GM12801 (cell line): ENCODE results near the gene SDK1.

ENCODE experiments used
- CTCF ChIP-seq: IDR thresholded peaks from one replicate; pipeline ENCODE4 v1.5.1; 2011; ENCODE audit warnings: control low read depth; ENCODE audit not compliant: insufficient read length; ENCODE audit errors: extremely low read depth

The SDK1 gene

GRCh38 chr7:4257146-4258111, 956.4 kb downstream of the SDK1 start:
- TF ChIP-seq CTCF: no peak

GRCh38 chr7:4260867-4261600, 960.0 kb downstream of the SDK1 start:
- TF ChIP-seq CTCF: no peak

GRCh38 chr7:4261601-4261960, 960.5 kb downstream of the SDK1 start:
- no peak for TF ChIP-seq CTCF

GRCh38 chr7:4265066-4265465, 964.0 kb downstream of the SDK1 start:
- no peak for TF ChIP-seq CTCF

- no peak for TF ChIP-seq CTCF
These were observed 964.6 kb downstream of the SDK1 start for GRCh38 chr7:4265676-4266075.

- no peak for TF ChIP-seq CTCF
These were observed 965.4 kb downstream of the SDK1 start for GRCh38 chr7:4266270-4267040.
